Panc1 (cell line): ENCODE data around the gene DDOST. TPM values are rescaled to one million over a fixed set of nuclear protein-coding genes. Genes with fewer than 3 reads are reported as not detected.

ENCODE experiments used
- ATAC-seq: fragments of 200-7000 bp; cut with Tn5 transposase; 2 replicates; pipeline ENCODE4 v1.9.1; 2020; ENCODE audit warnings: mild to moderate bottlenecking, moderate library complexity
- BruUV-seq: library from RNA; stranded (reverse); fragments of 400-500 nt; replicated peaks from 2 replicates; lab custom pipeline; 2021; lab: Mats Ljungman, UMichigan
- CTCF ChIA-PET: fragments of 300-600 bp; sonication (Branson Sonifier 250); formaldehyde crosslinking; loops from one replicate; lab custom pipeline; 2022; ENCODE audit warnings: antibody characterized with exemption; lab: Charles Lee
- POLR2A ChIA-PET: fragments of 300-600 bp; sonication (Branson Sonifier 250); formaldehyde crosslinking; loops from one replicate; lab custom pipeline; 2022; ENCODE audit warnings: antibody characterized with exemption; lab: Charles Lee
- DNase-seq: peaks from one replicate; pipeline ENCODE4 v3.0.0-alpha.2; 2010; ENCODE audit warnings: low read depth, low spot score
- H3K27ac ChIP-seq: 2 replicates; pipeline ENCODE4 v1.5.1; 2011; ENCODE audit warnings: mild to moderate bottlenecking, low read length, inconsistent platforms
- H3K27me3 ChIP-seq: fragments of 200-500 bp; sonication (Bioruptor generic); 2 replicates; pipeline ENCODE4 v1.6.0; 2014; ENCODE audit warnings: low read length, inconsistent platforms; ENCODE audit not compliant: control insufficient read depth, insufficient read depth
- H3K36me3 ChIP-seq: fragments of 200-500 bp; sonication (Bioruptor generic); 2 replicates; pipeline ENCODE4 v1.5.1; 2014; ENCODE audit warnings: inconsistent platforms, mild to moderate bottlenecking, low read length, moderate library complexity; ENCODE audit not compliant: control insufficient read depth, insufficient read depth
- H3K4me1 ChIP-seq: 2 replicates; pipeline ENCODE4 v1.5.1; 2011; ENCODE audit warnings: inconsistent platforms, mild to moderate bottlenecking, low read length, moderate library complexity; ENCODE audit not compliant: control insufficient read depth, insufficient read depth
- H3K4me3 ChIP-seq, 2 experiments: 2 replicates each; pipeline ENCODE4 v1.5.1; 2011 to 2012; ENCODE audit warnings: low read depth in 2 of 2, low read length in 2 of 2, mild to moderate bottlenecking in 2 of 2, inconsistent platforms in 1 of 2, moderate library complexity in 1 of 2
- H3K9me3 ChIP-seq: fragments of 200-500 bp; sonication (Bioruptor generic); 2 replicates; pipeline ENCODE4 v1.5.1; 2014; ENCODE audit warnings: low read depth, mild to moderate bottlenecking, inconsistent platforms, low read length, moderate library complexity; ENCODE audit not compliant: control insufficient read depth, insufficient read depth
- POLR2AphosphoS5 ChIP-seq: IDR thresholded peaks from 2 replicates; pipeline ENCODE4 v1.6.1; 2012; ENCODE audit warnings: mild to moderate bottlenecking, low read depth, low read length, moderate library complexity
- SIN3A ChIP-seq: IDR thresholded peaks from 2 replicates; pipeline ENCODE4 v1.6.1; 2012; ENCODE audit warnings: low read depth, mild to moderate bottlenecking, low read length, moderate library complexity, borderline replicate concordance; ENCODE audit not compliant: insufficient read depth
- TCF7L2 ChIP-seq: IDR thresholded peaks from 2 replicates; pipeline ENCODE4 v1.6.1; 2011; ENCODE audit warnings: mild to moderate bottlenecking, low read depth, low read length, inconsistent platforms
- in situ Hi-C: cut with HindIII; loops from 2 replicates; pipeline ENCODE4 v1.10.0; 2016; ENCODE audit warnings: low sequenced_read_pairs, low pct_unique_long_range_greater_than_20kb
- intact Hi-C: fragments of 100-400 bp; cut with micrococcal nuclease; formaldehyde crosslinking; loops from one replicate; pipeline ENCODE4 v1.10.0; 2022; ENCODE audit not compliant: unreplicated experiment
- total RNA-seq: library from RNA; stranded (reverse); gene quantifications from one replicate; pipeline ENCODE4 v1.2.1, GENCODE V29; 2021; ENCODE audit not compliant: unreplicated experiment
- TF ChIP-seq, protein P1 (sequence below), 2 experiments: IDR thresholded peaks; 2 replicates each; pipeline ENCODE4 v1.6.1; 2011 to 2012; ENCODE audit warnings: low read depth in 2 of 2, control low read depth in 1 of 2, low read length in 1 of 2, mild to moderate bottlenecking in 1 of 2, moderate library complexity in 1 of 2; ENCODE audit not compliant: insufficient read depth in 1 of 2
- TF ChIP-seq, protein P2 (sequence below): fragments of 450-650 bp; IDR thresholded peaks from 2 replicates; pipeline ENCODE4 v1.5.1; 2017; ENCODE audit warnings: mild to moderate bottlenecking

Gene DDOST
- total RNA-seq, 1 experiment from 2014 or later, result 337 TPM

DNA sequence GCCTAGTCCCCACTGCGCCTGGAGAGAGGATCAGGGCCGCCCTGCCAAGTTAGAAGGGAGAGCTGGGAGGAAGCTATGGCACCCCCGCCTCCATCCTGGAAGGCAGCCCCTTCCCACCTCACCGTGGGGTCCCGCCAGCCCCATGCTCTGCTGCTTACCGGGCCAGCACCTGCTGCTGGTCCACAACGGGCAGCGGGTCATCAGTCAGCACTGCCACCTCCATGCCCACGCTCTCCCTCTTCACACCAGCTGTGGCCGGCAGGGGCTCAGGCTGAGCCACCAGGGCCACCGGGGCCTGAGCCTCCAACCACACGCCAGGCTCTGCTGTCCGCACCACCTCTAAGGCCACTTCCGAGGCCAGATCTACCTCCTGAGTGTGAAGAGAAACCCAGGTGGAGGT lies 23.5 kb upstream of the DDOST start:
- Histone ChIP-seq H3K27ac (no peak overlapping the region), H3K4me3 (no peak overlapping the region), H3K4me1 (no peaks in the 10 kb centered on the region), H3K27me3 (no peaks in the 10 kb centered on the region), H3K9me3 (no peaks in the 10 kb centered on the region), H3K36me3 (no peaks in the 10 kb centered on the region)
- TF ChIP-seq SIN3A (no peak), TCF7L2 (no peak), POLR2AphosphoS5 (no peak)
- TF ChIP-seq, protein P1, sequence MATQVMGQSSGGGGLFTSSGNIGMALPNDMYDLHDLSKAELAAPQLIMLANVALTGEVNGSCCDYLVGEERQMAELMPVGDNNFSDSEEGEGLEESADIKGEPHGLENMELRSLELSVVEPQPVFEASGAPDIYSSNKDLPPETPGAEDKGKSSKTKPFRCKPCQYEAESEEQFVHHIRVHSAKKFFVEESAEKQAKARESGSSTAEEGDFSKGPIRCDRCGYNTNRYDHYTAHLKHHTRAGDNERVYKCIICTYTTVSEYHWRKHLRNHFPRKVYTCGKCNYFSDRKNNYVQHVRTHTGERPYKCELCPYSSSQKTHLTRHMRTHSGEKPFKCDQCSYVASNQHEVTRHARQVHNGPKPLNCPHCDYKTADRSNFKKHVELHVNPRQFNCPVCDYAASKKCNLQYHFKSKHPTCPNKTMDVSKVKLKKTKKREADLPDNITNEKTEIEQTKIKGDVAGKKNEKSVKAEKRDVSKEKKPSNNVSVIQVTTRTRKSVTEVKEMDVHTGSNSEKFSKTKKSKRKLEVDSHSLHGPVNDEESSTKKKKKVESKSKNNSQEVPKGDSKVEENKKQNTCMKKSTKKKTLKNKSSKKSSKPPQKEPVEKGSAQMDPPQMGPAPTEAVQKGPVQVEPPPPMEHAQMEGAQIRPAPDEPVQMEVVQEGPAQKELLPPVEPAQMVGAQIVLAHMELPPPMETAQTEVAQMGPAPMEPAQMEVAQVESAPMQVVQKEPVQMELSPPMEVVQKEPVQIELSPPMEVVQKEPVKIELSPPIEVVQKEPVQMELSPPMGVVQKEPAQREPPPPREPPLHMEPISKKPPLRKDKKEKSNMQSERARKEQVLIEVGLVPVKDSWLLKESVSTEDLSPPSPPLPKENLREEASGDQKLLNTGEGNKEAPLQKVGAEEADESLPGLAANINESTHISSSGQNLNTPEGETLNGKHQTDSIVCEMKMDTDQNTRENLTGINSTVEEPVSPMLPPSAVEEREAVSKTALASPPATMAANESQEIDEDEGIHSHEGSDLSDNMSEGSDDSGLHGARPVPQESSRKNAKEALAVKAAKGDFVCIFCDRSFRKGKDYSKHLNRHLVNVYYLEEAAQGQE (IDR thresholded peaks at IDR 0.05; ENCODE audit: insufficient read depth in 1 of 2, low read depth in 2 of 2, low read length in 1 of 2), result no peak
- TF ChIP-seq, protein P2, sequence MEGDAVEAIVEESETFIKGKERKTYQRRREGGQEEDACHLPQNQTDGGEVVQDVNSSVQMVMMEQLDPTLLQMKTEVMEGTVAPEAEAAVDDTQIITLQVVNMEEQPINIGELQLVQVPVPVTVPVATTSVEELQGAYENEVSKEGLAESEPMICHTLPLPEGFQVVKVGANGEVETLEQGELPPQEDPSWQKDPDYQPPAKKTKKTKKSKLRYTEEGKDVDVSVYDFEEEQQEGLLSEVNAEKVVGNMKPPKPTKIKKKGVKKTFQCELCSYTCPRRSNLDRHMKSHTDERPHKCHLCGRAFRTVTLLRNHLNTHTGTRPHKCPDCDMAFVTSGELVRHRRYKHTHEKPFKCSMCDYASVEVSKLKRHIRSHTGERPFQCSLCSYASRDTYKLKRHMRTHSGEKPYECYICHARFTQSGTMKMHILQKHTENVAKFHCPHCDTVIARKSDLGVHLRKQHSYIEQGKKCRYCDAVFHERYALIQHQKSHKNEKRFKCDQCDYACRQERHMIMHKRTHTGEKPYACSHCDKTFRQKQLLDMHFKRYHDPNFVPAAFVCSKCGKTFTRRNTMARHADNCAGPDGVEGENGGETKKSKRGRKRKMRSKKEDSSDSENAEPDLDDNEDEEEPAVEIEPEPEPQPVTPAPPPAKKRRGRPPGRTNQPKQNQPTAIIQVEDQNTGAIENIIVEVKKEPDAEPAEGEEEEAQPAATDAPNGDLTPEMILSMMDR, result no peak
- no TSS peak for BruUV-seq
- intact Hi-C loops, result no loop called here
- DNase-seq, result no peak
- POLR2A ChIA-PET, result no interaction called here
- in situ Hi-C loops, result no loop called here
- ATAC-seq, result no peak
- CTCF ChIA-PET, result interaction anchor here (0.5 kb wide), 1 partner anchor 23 kb away, joined by 5 read pairs; the partner anchor contains the start of gene DDOST

DNA sequence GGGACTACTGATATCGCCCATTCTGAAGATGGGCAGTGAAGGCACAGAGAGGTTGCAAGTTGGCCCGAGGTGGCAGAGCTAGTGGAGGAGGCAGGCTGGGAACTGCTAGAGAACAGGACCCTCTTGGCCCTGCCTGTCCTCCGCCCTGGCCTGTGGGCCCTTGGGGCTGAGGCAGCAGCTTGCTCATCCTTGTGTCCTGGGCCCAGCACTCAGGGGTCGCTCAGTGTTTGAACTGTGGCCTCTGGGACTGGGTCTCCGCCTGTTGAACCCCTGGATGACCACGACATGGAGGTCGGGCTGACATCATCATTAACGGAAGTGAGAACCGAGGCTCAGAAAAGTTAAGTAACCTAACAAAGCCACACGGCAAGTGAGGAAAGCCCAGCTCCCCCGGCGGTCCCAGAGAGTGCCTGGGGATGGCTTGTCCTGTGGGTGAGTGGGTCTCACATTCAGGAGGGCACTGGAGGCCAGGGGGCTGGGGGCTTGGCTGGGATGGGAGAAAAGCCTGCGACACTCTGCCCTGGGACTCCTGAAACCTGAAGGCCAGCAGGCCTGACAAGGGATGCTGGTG lies 23.0 kb upstream of the DDOST start:
- no peak overlapping the region for H3K27ac ChIP-seq
- H3K4me3 ChIP-seq, result no peak overlapping the region
- no peaks in the 10 kb centered on the region for H3K9me3 ChIP-seq
- in situ Hi-C loops, result no loop called here
- no TSS peak for BruUV-seq
- no peak for DNase-seq
- no peak for ATAC-seq
- ChIA-PET POLR2A (no interaction called here), CTCF (no interaction called here)
- TF ChIP-seq, protein P2, result no peak
- TF ChIP-seq, protein P1 (IDR thresholded peaks at IDR 0.05; ENCODE audit: insufficient read depth in 1 of 2, low read depth in 2 of 2, low read length in 1 of 2), result no peak
- TF ChIP-seq TCF7L2, result no peak
- no peaks in the 10 kb centered on the region for H3K27me3 ChIP-seq
- H3K4me1 ChIP-seq, result no peaks in the 10 kb centered on the region
- no peaks in the 10 kb centered on the region for H3K36me3 ChIP-seq
- intact Hi-C loops, result no loop called here
